Thyroid gland (tissue), 4 donors: ENCODE measurements around the gene SPARC.

ENCODE experiments used
- CTCF ChIP-seq, 6 experiments: fragments of 200-600 bp in 3 of 6; fragments of 450-650 bp in 3 of 6; sonication (generic) in 3 of 6; IDR thresholded peaks; one replicate each; pipeline ENCODE4 v1.5.1; 2016 to 2019; ENCODE audit warnings: antibody characterized with exemption in 6 of 6, mild to moderate bottlenecking in 2 of 6, inconsistent platforms in 1 of 6, moderate library complexity in 1 of 6
- POLR2A ChIP-seq, 2 donors: fragments of 450-650 bp; IDR thresholded peaks; one replicate each; pipeline ENCODE4 v1.6.1; 2017; ENCODE audit warnings: antibody characterized with exemption in 2 of 2, mild to moderate bottlenecking in 2 of 2, moderate library complexity in 1 of 2

GRCh38 chr5:151697452-151697851 lies 10.7 kb upstream of the SPARC start:
- TF ChIP-seq CTCF (IDR thresholded peaks at IDR 0.05) (no peak), POLR2A (IDR thresholded peaks at IDR 0.05) (no peak)
